Natural killer cell treated with Interleukin-12 subunit alpha and Interleukin-12 subunit beta and Interleukin-15 and Interleukin-18, amount 100 ng/mL, for 72 hours (primary cell): ENCODE results near the gene SCMH1. TPM values are rescaled to one million over a fixed set of nuclear protein-coding genes. Genes with fewer than 3 reads are reported as not detected.

ENCODE experiments used
- ATAC-seq, 2 donors: fragments of 150-1000 bp; cut with Tn5 transposase in 1 of 2; sonication (Bioruptor Pico), chemical (Tn5 transposase) in 1 of 2; 2 replicates each; pipeline ENCODE4 v1.10.0; 2021
- DNase-seq: peaks from one replicate; pipeline ENCODE4 v3.0.0; 2022; ENCODE audit warnings: low spot score
- H3K27ac Mint-ChIP-seq, 2 donors: 1 replicate in 1 of 2; 2 replicates in 1 of 2; pipeline ENCODE4 v1.8.0; 2022; ENCODE audit warnings: mixed read lengths in 2 of 2, mild to moderate bottlenecking in 1 of 2, moderate library complexity in 1 of 2
- H3K27me3 Mint-ChIP-seq, 2 donors: 1 replicate in 1 of 2; 2 replicates in 1 of 2; pipeline ENCODE4 v1.8.0; 2022; ENCODE audit warnings: mixed read lengths in 2 of 2
- H3K36me3 Mint-ChIP-seq: one replicate; pipeline ENCODE4 v1.8.0; 2022; ENCODE audit warnings: mixed read lengths
- H3K4me1 Mint-ChIP-seq, 2 donors: 1 replicate in 1 of 2; 2 replicates in 1 of 2; pipeline ENCODE4 v1.8.0; 2022; ENCODE audit warnings: low read depth in 2 of 2, mixed read lengths in 2 of 2, mild to moderate bottlenecking in 1 of 2
- H3K4me3 Mint-ChIP-seq: one replicate; pipeline ENCODE4 v1.8.0; 2022; ENCODE audit warnings: mixed read lengths
- H3K9me3 Mint-ChIP-seq: 2 replicates; pipeline ENCODE4 v1.8.0; 2022; ENCODE audit warnings: mixed read lengths
- total RNA-seq, 2 donors: library from RNA; stranded (reverse); gene quantifications; one replicate each; pipeline ENCODE4 v1.2.3, GENCODE V29; 2022

Gene SCMH1
- total RNA-seq, 2 donors from 2014 or later, result 16.4 to 28.5 TPM

- H3K27me3 Mint-ChIP-seq, result no peaks in the 10 kb centered on the region
- DNase-seq (no peak), ATAC-seq (no peak)
- no peak overlapping the region for H3K4me3 Mint-ChIP-seq
- peaks cover 0 to 5% of the 10 kb centered on the region in 2 donors for H3K4me1 Mint-ChIP-seq
- peaks cover 38% of the 10 kb centered on the region for H3K36me3 Mint-ChIP-seq
- no peak overlapping the region for H3K27ac Mint-ChIP-seq
- H3K9me3 Mint-ChIP-seq, result no peaks in the 10 kb centered on the region
These were observed 229.1 kb downstream of the SCMH1 start for GRCh38 chr1:41013024-41013423.

GRCh38 chr1:41010345-41010744, 231.8 kb downstream of the SCMH1 start:
- ATAC-seq (no peak), DNase-seq (no peak)
- Mint-ChIP-seq H3K4me3 (no peak overlapping the region), H3K4me1 (peaks cover 0 to 8% of the 10 kb centered on the region in 2 donors), H3K27ac (no peak overlapping the region), H3K9me3 (no peaks in the 10 kb centered on the region), H3K36me3 (peaks cover 33% of the 10 kb centered on the region), H3K27me3 (no peaks in the 10 kb centered on the region)

- Mint-ChIP-seq H3K27ac (no peak overlapping the region), H3K9me3 (no peaks in the 10 kb centered on the region), H3K4me1 (peaks cover 0 to 4% of the 10 kb centered on the region in 2 donors), H3K36me3 (peaks cover 33% of the 10 kb centered on the region), H3K27me3 (no peaks in the 10 kb centered on the region), H3K4me3 (no peak overlapping the region)
- DNase-seq (no peak), ATAC-seq (no peak)
These were observed 232.6 kb downstream of the SCMH1 start for GRCh38 chr1:41009466-41009865.

- Mint-ChIP-seq H3K4me3 (no peak overlapping the region), H3K27ac (no peak overlapping the region), H3K36me3 (peaks cover 30% of the 10 kb centered on the region), H3K27me3 (no peaks in the 10 kb centered on the region), H3K4me1 (peaks cover 15 to 16% of the 10 kb centered on the region in 2 donors), H3K9me3 (no peaks in the 10 kb centered on the region)
- ATAC-seq, result no peak
- DNase-seq, result no peak
These were observed 234.9 kb downstream of the SCMH1 start for GRCh38 chr1:41006942-41007865.

- Mint-ChIP-seq H3K27me3 (no peaks in the 10 kb centered on the region), H3K36me3 (peaks cover 24% of the 10 kb centered on the region), H3K9me3 (no peaks in the 10 kb centered on the region), H3K4me3 (no peak overlapping the region), H3K4me1 (peaks cover 15 to 19% of the 10 kb centered on the region in 2 donors), H3K27ac (no peak overlapping the region)
- DNase-seq (no peak), ATAC-seq (no peak)
These were observed 236.2 kb downstream of the SCMH1 start for GRCh38 chr1:41005876-41006275.

GRCh38 chr1:41003640-41004220, 238.4 kb downstream of the SCMH1 start:
- H3K36me3 Mint-ChIP-seq, result peaks cover 29% of the 10 kb centered on the region
- no peaks in the 10 kb centered on the region for H3K27me3 Mint-ChIP-seq
- H3K9me3 Mint-ChIP-seq, result no peaks in the 10 kb centered on the region
- ATAC-seq (peak; percentile 87 to 99), DNase-seq (peak; percentile 64)
- H3K27ac Mint-ChIP-seq, result peak overlapping the region in 1 of 2 donors; percentile 14
- H3K4me3 Mint-ChIP-seq, result peak overlapping the region; percentile 15
- H3K4me1 Mint-ChIP-seq, result peaks cover 15 to 21% of the 10 kb centered on the region in 2 donors

- ATAC-seq (no peak), DNase-seq (no peak)
- Mint-ChIP-seq H3K4me3 (no peak overlapping the region), H3K9me3 (no peaks in the 10 kb centered on the region), H3K36me3 (peaks cover 28% of the 10 kb centered on the region), H3K27me3 (no peaks in the 10 kb centered on the region), H3K4me1 (peaks cover 15 to 21% of the 10 kb centered on the region in 2 donors), H3K27ac (peak overlapping the region in 1 of 2 donors; percentile 14)
These were observed 238.9 kb downstream of the SCMH1 start for GRCh38 chr1:41003127-41003639.

- no peak overlapping the region for H3K4me3 Mint-ChIP-seq
- no peak for ATAC-seq
- peaks cover 12 to 15% of the 10 kb centered on the region in 2 donors for H3K4me1 Mint-ChIP-seq
- no peaks in the 10 kb centered on the region for H3K27me3 Mint-ChIP-seq
- peaks cover 47% of the 10 kb centered on the region for H3K36me3 Mint-ChIP-seq
- no peak for DNase-seq
- H3K9me3 Mint-ChIP-seq, result no peaks in the 10 kb centered on the region
- no peak overlapping the region for H3K27ac Mint-ChIP-seq
These were observed 243.4 kb downstream of the SCMH1 start for GRCh38 chr1:40998668-40999067.

- no peak overlapping the region for H3K27ac Mint-ChIP-seq
- H3K9me3 Mint-ChIP-seq, result no peaks in the 10 kb centered on the region
- peaks cover 50% of the 10 kb centered on the region for H3K36me3 Mint-ChIP-seq
- H3K4me3 Mint-ChIP-seq, result no peak overlapping the region
- peaks cover 0 to 5% of the 10 kb centered on the region in 2 donors for H3K4me1 Mint-ChIP-seq
- ATAC-seq (no peak), DNase-seq (no peak)
- H3K27me3 Mint-ChIP-seq, result no peaks in the 10 kb centered on the region
These were observed 245.0 kb downstream of the SCMH1 start for GRCh38 chr1:40997096-40997495.

GRCh38 chr1:40989066-40989465, 253.0 kb downstream of the SCMH1 start:
- peaks cover 56% of the 10 kb centered on the region for H3K36me3 Mint-ChIP-seq
- H3K9me3 Mint-ChIP-seq, result no peaks in the 10 kb centered on the region
- no peaks in the 10 kb centered on the region for H3K27me3 Mint-ChIP-seq
- no peak overlapping the region for H3K27ac Mint-ChIP-seq
- ATAC-seq (no peak), DNase-seq (no peak)
- H3K4me1 Mint-ChIP-seq, result peaks cover 6% of the 10 kb centered on the region in 2 donors
- H3K4me3 Mint-ChIP-seq, result no peak overlapping the region

GRCh38 chr1:40988280-40988679, 253.8 kb downstream of the SCMH1 start:
- Mint-ChIP-seq H3K27me3 (no peaks in the 10 kb centered on the region), H3K36me3 (peaks cover 61% of the 10 kb centered on the region), H3K27ac (no peak overlapping the region), H3K4me3 (no peak overlapping the region), H3K4me1 (peaks cover 6 to 9% of the 10 kb centered on the region in 2 donors), H3K9me3 (no peaks in the 10 kb centered on the region)
- DNase-seq, result no peak
- no peak for ATAC-seq

- Mint-ChIP-seq H3K36me3 (peaks cover 61% of the 10 kb centered on the region), H3K27me3 (no peaks in the 10 kb centered on the region), H3K9me3 (no peaks in the 10 kb centered on the region), H3K27ac (no peak overlapping the region), H3K4me3 (no peak overlapping the region), H3K4me1 (peaks cover 6 to 9% of the 10 kb centered on the region in 2 donors)
- no peak for ATAC-seq
- DNase-seq, result no peak
These were observed 254.4 kb downstream of the SCMH1 start for GRCh38 chr1:40987439-40988276.

GRCh38 chr1:40986956-40987355, 255.2 kb downstream of the SCMH1 start:
- no peak overlapping the region for H3K4me3 Mint-ChIP-seq
- H3K36me3 Mint-ChIP-seq, result peaks cover 56% of the 10 kb centered on the region
- no peaks in the 10 kb centered on the region for H3K27me3 Mint-ChIP-seq
- H3K27ac Mint-ChIP-seq, result no peak overlapping the region
- H3K4me1 Mint-ChIP-seq, result peaks cover 10 to 13% of the 10 kb centered on the region in 2 donors
- ATAC-seq, result no peak
- no peak for DNase-seq
- no peaks in the 10 kb centered on the region for H3K9me3 Mint-ChIP-seq
